Renal cortex interstitium (tissue), 15 donors: ENCODE data around the gene ZNF14. TPM values are rescaled to one million over a fixed set of nuclear protein-coding genes. Genes with fewer than 3 reads are reported as not detected.
"Not testable (repeated sequence)": the region's sequence is repeated elsewhere in the genome, so short reads cannot be mapped to it uniquely, and the experiment has no call there.

Source experiments
- DNase-seq, 11 donors: peaks; one replicate each; pipeline ENCODE4 v3.0.0-alpha.2; 2013; ENCODE audit warnings: low read depth in 9 of 11, low spot score in 4 of 11; ENCODE audit errors: extremely low read depth in 1 of 11
- long read RNA-seq, 16 experiments: transcript quantifications; one replicate each; lab custom pipeline, GENCODE V29; 2026
- polyA plus RNA-seq, 3 donors: library from polyadenylated mRNA; unstranded; fragments of 120-200 nt; gene quantifications; one replicate each; pipeline ENCODE4 v1.2.1, GENCODE V29; 2013; ENCODE audit not compliant: insufficient read length in 3 of 3

Gene ZNF14
- 10 to 100 TPM; 12.5 to 16.2 (median 13.9) TPM for polyA plus RNA-seq
- long read RNA-seq, donor 1, partial matches to known transcripts: 0 of 3 reads
- long read RNA-seq, donor 1, other reads (novel, unspliced or antisense): 0 of 3 reads
- long read RNA-seq, donor 2, transcript ZNF14-201 (4 exons, 2,949 nt): major isoform, 6 of 6 reads
- long read RNA-seq, donor 2, partial matches to known transcripts: 0 of 6 reads
- long read RNA-seq, donor 2, other reads (novel, unspliced or antisense): 0 of 6 reads
- long read RNA-seq, donor 3, transcript ZNF14-201 (4 exons, 2,949 nt): major isoform, 6 of 6 reads
- long read RNA-seq, donor 3, partial matches to known transcripts: 0 of 6 reads
- long read RNA-seq, donor 3, other reads (novel, unspliced or antisense): 0 of 6 reads
- long read RNA-seq, donor 4, partial matches to known transcripts: 0 of 4 reads
- long read RNA-seq, donor 4, other reads (novel, unspliced or antisense): 0 of 4 reads
- long read RNA-seq, donor 5, partial matches to known transcripts: 0 of 4 reads
- long read RNA-seq, donor 5, other reads (novel, unspliced or antisense): 0 of 4 reads
- long read RNA-seq, donor 6, transcript ZNF14-201 (4 exons, 2,949 nt): major isoform, 6 of 6 reads
- long read RNA-seq, donor 6, partial matches to known transcripts: 0 of 6 reads
- long read RNA-seq, donor 6, other reads (novel, unspliced or antisense): 0 of 6 reads
- long read RNA-seq, donor 7, partial matches to known transcripts: 0 of 4 reads
- long read RNA-seq, donor 7, other reads (novel, unspliced or antisense): 0 of 4 reads
- long read RNA-seq, donor 8, transcript ZNF14-201 (4 exons, 2,949 nt): major isoform, 7 of 7 reads
- long read RNA-seq, donor 8, partial matches to known transcripts: 0 of 7 reads
- long read RNA-seq, donor 8, other reads (novel, unspliced or antisense): 0 of 7 reads
- long read RNA-seq, donor 9, transcript ZNF14-201 (4 exons, 2,949 nt): major isoform, 5 of 5 reads
- long read RNA-seq, donor 9, partial matches to known transcripts: 0 of 5 reads
- long read RNA-seq, donor 9, other reads (novel, unspliced or antisense): 0 of 5 reads
- long read RNA-seq, donor 10, partial matches to known transcripts: 0 of 4 reads
- long read RNA-seq, donor 10, other reads (novel, unspliced or antisense): 0 of 4 reads
- long read RNA-seq, donor 11, transcript ZNF14-201 (4 exons, 2,949 nt): major isoform, 5 of 5 reads
- long read RNA-seq, donor 11, partial matches to known transcripts: 0 of 5 reads
- long read RNA-seq, donor 11, other reads (novel, unspliced or antisense): 0 of 5 reads
- long read RNA-seq, donor 12, partial matches to known transcripts: 0 of 1 reads
- long read RNA-seq, donor 12, other reads (novel, unspliced or antisense): 0 of 1 reads
- long read RNA-seq, donor 13, transcript ZNF14-201 (4 exons, 2,949 nt): major isoform, 7 of 7 reads
- long read RNA-seq, donor 13, partial matches to known transcripts: 0 of 7 reads
- long read RNA-seq, donor 13, other reads (novel, unspliced or antisense): 0 of 7 reads
- long read RNA-seq, donor 14, partial matches to known transcripts: 0 of 2 reads
- long read RNA-seq, donor 14, other reads (novel, unspliced or antisense): 0 of 2 reads
- long read RNA-seq, donor 15, partial matches to known transcripts: 0 of 2 reads
- long read RNA-seq, donor 15, other reads (novel, unspliced or antisense): 0 of 2 reads
- long read RNA-seq, donor 16, transcript ZNF14-201 (4 exons, 2,949 nt): major isoform, 5 of 5 reads
- long read RNA-seq, donor 16, partial matches to known transcripts: 0 of 5 reads
- long read RNA-seq, donor 16, other reads (novel, unspliced or antisense): 0 of 5 reads

- DNase-seq: peak; percentile 88 to 97 (median 93)
Measured at GRCh38 chr19:19732579-19733501, at the start of gene ZNF14. Gene ZNF14, minus strand, starts transcription at chr19:19733112. Its CDS starts 154 bp downstream, at chr19:19732958.

DNA sequence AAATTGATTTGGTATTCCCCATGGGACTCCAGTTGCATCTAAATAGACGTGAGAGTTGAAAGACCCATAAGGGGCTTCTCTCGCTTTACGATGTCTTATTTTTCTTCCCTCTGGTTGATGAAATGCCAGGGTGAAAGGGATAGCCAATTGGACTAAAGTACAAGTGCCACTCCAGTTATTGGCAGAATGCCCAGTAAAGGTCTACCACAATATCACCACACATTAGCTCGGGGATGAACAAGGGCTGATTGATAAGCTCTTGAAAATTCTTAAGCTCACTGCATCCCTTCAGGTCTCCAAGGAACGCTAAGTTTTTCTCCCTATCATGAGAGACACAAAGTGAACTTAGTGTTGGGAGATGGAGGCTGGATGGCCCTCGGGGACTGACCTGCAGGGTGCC is 48.9 kb upstream of the ZNF14 start:
- not testable (repeated sequence) for DNase-seq

GRCh38 chr19:19778666-19779065 is 45.8 kb upstream of the ZNF14 start:
- DNase-seq: no peak

- no peak for DNase-seq
Measured at GRCh38 chr19:19777692-19778091, 44.8 kb upstream of the ZNF14 start.

DNA sequence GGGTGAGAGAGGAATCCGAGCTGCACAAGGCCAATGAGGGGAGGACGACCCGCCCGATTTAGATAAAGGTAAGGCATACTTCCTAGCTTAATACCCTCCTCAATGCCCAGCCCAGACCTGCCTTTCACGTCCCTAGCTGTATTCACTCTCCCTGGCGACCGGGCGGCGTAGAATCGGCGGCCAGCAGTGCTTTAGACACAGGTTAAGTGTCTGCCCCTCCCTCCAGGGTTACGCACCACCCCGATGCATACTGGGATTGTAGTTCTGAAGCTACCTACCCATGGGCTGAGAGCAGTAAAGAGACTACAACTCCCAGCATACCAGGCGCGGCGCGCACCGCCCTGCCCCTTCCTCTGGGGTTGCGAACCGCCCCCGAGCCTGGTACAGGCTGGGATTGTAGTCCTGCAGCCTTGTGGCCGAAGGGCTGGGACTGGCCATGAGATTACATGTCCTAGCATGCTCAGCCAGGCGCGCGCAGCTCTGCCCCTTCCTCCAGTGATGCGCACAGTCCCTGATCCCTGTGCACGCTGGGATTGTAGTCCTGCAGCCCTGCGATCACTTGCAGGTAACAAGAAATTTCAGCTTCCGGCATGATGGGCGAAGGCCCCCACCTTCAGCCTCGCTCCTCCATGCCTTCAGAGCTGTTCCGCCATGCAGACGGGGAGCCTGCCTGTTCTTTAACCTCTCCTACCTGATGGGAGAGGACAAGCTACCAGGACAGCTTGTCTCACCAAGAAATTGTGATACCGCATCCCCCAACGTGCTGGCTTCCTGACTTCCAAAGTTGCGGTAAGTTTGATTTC is 43.5 kb upstream of the ZNF14 start:
- peak; percentile 92 to 99 (median 97) for DNase-seq

GRCh38 chr19:19775891-19776205 is 42.9 kb upstream of the ZNF14 start:
- DNase-seq: peak in 1 of 11 donors; percentile 4

DNA sequence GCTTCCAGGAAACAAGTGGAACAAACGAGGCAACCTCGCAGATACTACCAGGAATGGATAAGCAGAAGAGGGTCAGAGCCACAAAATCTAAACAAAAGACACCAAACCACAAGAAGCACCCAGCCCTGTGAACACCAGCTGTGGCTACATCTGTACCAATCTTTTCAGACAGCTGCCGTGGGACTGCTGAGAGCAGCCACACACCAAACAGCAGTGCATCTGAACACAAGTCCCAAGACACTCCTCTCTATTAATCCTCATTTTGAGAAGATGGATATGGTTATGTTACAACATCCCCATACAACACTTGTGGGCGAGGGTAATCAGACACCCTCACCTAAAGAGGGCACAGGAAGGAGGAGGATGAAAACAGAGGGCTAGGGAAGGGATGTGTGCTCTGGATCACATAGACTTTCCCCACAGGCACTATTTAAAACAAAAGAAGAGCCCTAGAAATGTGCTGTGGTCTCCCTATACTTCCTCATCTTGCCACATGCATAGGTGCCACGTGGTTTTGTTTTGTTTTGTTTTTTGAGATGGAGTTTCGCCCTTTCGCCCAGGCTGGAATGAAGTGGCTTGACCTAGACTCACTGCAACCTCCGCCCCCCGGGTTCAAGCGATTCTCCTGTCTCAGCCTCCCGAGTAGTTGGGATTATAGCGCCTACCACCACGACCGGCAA is 41.6 kb upstream of the ZNF14 start:
- DNase-seq: no peak

GRCh38 chr19:19771963-19772362 is 39.1 kb upstream of the ZNF14 start:
- DNase-seq: not testable (repeated sequence)

DNA sequence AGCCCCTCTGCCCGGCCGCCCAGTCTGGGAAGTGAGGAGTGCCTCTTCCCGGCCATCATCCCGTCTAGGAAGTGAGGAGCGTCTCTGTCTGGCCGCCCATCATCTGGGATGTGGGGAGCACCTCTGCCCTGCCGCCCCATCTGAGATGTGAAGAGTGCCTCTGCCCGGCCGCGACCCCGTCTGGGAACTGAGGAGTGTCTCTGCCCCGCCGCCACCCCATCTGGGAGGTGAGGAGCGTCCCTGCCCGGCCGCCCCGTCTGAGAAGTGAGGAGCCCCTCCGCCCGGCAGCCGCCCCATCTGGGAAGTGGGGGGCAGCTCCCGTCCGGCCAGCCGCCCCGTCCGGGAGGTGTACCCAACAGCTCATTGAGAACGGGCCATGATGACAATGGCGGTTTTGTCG is 37.1 kb upstream of the ZNF14 start:
- not testable (repeated sequence) for DNase-seq

GRCh38 chr19:19758164-19758563 is 25.3 kb upstream of the ZNF14 start:
- no peak for DNase-seq

DNA sequence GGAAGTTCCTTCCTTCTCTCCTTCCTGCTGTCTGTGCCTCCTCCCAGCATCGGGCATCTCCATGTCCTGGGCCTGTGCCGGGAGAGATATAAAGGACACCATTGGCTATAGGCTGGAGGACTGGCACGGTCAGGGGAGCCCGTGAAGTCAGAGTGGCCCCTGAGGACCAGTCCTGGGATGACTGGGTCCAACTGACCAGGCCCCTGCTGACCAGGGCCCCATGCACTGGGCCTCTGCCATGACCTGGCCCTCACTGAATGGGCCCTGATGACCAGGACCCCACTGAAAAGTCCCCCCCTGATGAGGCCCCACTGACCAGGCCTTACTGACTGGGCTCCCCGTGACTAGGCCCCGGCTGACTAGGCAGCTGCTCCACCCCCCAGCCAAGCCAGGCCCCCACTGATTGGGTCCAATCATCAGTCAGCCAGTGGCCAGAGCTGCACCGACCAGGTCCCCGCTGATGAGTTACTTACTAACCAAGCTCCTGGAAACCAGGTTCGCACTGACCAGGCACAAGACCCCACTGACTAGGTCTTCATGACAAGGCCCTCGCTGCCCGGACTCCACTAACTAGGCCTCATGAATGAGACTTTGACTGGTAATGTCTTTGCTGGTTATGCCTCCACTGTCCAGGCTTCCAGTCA is 20.0 kb upstream of the ZNF14 start:
- no peak for DNase-seq

DNA sequence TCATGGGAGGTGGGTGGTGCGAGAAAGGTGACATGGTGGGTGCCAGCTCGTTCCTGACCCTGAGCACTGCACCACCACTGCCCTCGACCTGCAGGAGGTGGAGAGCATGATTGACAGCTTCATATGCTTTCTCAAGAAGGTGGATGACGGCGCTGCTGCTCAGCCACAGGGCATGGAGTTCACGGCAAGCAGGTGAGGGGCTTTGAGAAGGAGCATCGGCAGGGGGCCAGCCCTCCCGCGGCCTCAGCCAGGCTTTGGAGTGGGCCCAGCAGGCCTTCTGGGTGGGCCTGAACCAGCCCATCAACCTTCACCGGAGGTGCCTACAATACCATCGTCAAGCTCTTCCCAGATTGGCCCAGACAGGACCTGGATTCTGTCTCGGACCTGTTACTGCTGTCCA is 18.9 kb upstream of the ZNF14 start:
- DNase-seq: no peak

GRCh38 chr19:19750842-19751790 is 18.2 kb upstream of the ZNF14 start:
- DNase-seq: no peak
